ENCODE data around the gene MAP7D3.

Gene MAP7D3

GRCh38 chrX:136206916-136207315 lies 44.3 kb downstream of the MAP7D3 start:
- no peak for DNase-seq (ENCODE audit: low read depth in 3 of 3)

- no peak for DNase-seq (ENCODE audit: low read depth in 3 of 3)
These were observed 45.3 kb downstream of the MAP7D3 start for GRCh38 chrX:136205882-136206380.

DNA sequence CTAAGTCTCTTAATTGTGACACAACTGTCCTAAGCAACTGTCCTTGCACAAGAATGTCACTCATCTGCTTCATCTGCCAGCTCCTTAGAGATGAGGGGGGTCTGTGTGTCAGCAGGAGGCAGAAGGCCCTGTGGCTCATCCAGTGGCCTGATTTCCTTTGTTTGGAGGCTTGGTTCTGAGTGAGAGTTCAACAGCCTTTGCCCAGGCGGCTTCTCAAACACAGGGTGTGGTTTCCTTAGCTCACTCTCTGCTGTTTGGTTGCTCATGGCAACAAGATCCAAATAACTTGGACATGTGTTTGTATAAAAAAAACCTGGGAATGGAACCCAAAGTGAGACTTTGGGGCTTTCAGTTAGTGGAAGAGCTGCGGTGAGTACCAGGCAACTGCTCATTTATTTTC lies 46.6 kb downstream of the MAP7D3 start:
- DNase-seq (ENCODE audit: low read depth in 3 of 3) = no peak

DNA sequence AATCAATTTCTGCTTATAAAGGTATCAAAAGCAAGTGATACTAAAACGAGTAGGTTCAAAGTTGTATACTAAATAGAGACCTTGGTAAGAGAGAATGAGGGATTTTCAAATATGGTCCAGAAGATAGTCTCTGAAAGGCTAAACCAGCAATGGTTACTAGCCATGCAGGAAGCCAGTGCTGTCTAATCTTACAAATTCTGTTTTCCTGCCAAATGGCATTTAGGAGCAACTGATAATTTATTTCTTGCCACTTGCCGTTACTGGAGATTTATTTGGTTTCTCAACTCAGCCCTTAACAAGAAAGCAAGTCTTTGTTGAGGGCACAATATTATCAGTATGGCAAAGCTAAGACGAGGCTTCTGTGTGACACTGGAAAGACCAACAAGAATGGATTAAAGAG lies 47.2 kb downstream of the MAP7D3 start:
- no peak for DNase-seq (ENCODE audit: low read depth in 3 of 3)

- DNase-seq (ENCODE audit: low read depth in 3 of 3) = no peak
These were observed 47.8 kb downstream of the MAP7D3 start for GRCh38 chrX:136203438-136203837.

GRCh38 chrX:136202889-136203288 lies 48.3 kb downstream of the MAP7D3 start:
- no peak for DNase-seq (ENCODE audit: low read depth in 3 of 3)

DNA sequence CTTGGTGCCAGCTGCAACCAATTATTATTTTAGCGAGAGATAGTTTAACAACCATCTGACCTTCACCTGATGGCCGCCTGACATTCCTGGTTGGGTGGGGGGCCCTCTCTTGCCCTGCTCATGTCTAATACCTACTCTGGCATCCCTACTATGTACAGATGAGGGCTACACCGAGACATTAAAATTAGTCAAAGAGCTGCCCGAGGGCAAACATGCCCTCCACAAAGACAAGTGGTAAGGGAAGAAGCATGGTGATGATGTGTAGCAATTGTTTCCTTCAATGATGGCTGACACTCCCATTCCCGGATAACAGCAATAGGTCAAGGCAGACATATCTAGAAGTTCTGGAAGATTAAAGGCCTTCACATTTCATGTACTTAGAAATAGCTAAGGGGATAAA lies 49.6 kb downstream of the MAP7D3 start:
- no peak for DNase-seq (ENCODE audit: low read depth in 3 of 3)

- no peak for DNase-seq (ENCODE audit: low read depth in 3 of 3)
These were observed 50.7 kb downstream of the MAP7D3 start for GRCh38 chrX:136200466-136200865.

DNA sequence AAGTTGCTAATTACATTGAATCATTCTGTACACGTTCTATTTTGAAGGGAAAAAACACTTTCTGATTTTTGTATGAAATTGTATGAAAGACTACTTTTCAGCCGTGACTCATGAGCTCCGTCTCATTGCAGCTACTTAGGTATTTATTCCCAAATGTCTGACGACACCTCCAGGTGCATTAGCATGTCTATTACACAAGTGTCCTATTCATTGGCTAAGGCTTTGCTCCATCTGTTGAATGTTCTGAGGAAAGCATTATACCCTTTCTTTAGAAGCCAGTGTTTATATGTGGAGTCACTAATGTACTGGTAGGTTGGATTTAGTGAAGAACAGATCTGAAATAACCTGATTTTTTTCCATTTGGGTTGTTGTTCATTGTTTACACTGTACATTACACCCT lies 51.8 kb downstream of the MAP7D3 start:
- DNase-seq (ENCODE audit: low read depth in 3 of 3) = no peak

DNA sequence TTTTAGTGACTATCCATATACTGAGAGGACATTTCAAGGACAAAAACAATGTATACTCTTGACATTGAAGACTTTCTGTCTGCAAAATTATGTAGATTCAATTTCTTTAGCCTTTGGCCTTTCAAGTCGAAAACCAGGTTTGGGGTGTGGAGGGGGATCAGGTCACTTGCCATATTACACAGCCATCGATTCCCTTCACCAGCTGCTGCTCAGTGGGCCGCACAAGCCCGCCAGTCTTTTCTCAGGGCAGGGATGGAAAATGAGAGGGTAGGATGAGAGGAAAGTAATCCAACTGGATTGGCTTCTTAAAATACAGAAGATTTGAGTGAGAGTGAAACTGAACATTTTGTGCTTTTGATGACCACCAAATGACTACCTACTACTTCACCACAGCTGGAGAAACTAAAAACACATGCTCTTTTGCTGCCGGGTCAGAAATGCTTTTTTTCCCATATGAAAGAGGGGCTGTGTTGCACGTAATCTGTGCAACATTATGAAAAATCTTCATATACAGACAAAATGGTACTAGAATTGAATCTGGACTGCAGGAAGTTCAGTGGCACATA lies 52.4 kb downstream of the MAP7D3 start:
- DNase-seq (ENCODE audit: low read depth in 3 of 3) = no peak

DNA sequence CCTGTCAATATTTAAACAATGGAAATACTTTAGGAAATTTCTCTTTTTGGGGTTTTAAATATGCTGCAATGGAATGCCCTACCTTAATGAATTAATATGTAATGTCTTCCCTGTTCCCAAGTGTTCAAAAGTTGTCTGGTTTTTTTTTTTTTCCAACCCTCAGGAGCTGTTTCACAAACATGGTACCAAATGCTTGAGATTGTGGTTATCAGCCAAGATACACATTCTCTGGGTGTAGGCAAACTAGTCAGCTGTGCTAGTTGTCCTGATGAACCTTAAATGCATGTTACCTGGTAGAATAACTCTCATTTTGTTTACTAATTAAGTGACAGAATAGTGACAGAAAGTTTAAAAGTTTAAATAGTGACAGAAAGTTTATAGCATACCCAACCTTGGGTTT lies 53.2 kb downstream of the MAP7D3 start:
- no peak for DNase-seq (ENCODE audit: low read depth in 3 of 3)

GRCh38 chrX:136196691-136197155 lies 54.5 kb downstream of the MAP7D3 start:
- no peak for DNase-seq (ENCODE audit: low read depth in 3 of 3)

DNA sequence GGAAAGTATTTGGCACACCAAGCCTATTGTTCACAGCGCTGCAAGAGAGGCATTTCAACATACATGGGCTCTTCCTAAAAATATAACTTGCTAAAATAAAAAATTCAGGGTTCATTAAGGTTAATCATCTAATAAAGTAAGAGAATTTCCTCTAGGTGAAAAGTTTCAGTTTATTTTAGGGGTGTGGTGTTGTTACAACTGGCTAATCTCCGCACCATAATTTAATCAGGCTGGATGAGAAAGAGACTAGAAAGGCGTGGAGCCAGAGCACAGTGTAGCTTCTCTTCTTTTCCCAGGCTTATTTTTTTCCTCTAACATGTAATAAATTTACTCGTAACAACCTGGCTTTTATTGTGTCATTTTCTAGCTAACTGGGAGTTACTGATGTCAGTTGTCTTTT lies 56.0 kb downstream of the MAP7D3 start:
- no peak for DNase-seq (ENCODE audit: low read depth in 3 of 3)

DNA sequence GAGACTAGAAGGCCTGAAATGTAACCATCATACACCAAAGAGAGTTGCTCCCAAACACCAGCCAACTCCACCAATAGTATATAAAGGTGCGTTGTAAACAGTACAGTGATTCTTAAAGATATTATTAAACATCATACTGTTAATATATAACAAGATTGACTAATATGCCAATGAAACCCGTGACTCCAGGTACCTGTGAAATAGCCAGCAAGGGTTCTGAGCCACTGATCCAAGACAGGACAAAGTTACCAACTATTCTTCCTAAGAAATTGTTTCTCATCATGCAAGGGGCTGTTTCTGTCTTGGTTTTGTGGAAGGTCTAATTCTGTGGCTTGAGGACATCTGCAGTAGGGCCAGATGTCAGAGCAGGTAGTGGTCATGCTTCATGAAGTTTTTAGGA lies 56.7 kb downstream of the MAP7D3 start:
- DNase-seq (ENCODE audit: low read depth in 3 of 3) = no peak

DNA sequence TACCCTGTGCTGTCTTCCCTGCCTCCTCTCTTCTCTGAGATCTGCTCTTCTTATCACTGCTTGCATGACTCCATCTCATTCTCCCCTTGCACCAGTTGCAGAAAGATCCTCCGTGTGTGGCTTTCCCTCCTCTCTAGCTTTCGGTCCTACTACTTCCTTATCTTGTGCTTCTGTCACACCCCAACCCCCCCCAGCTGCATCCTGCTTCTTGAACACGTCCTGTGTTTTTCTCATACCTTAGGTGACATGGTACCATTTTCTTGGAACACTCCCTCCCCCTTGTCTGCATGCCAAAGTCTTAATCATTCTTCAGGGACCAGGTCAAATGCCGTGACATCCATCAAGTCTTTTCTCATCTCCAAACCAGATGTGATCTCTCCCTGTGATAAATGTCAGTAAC lies 57.4 kb downstream of the MAP7D3 start:
- DNase-seq (ENCODE audit: low read depth in 3 of 3) = no peak

DNA sequence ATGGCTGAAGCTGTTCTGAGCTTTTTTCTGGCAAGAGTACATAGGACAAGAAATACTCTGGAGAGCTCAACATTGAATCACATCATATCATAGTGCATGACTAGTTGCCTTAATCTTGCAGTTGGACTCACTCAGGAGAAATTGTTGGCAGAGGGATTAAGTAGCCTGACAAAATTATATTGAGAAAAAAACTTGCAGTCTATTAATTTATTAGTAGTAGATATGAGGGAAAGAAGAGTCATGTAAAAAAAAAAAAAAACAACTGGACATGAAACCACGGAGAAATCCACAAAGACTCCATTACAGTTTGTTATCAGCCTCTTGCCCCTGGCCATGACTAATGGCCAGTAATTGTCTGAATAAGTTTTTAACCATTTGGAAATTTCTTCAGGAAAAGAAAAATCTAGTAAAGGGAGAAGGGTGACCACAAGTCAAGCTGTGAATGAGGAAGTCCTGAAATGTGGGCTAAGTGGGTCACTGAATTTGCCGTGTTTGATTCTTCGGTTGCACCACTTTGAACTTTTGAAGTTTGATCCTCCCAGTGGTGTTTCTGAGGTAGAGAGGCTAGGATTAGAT lies 58.3 kb downstream of the MAP7D3 start:
- DNase-seq (ENCODE audit: low read depth in 3 of 3) = no peak

DNA sequence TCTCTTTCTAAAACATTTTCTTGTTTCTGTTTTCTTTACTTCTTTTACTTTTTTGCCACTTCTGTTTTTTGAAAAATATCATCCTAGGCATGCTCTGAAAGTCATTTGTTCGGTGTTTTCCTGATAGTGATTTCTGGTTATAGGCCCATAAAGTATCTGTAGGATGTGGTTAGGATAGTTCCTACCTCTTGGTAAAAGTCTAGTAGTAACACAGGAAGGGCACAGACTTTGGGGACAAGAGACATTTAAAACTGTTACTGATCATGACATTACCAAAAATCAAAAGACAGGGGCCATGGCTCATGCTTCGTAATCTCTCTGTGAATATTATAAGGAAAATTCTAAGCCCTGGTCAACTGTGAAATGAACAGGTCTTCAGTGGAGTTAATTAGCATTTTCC lies 59.1 kb downstream of the MAP7D3 start:
- no peak for DNase-seq (ENCODE audit: low read depth in 3 of 3)

DNA sequence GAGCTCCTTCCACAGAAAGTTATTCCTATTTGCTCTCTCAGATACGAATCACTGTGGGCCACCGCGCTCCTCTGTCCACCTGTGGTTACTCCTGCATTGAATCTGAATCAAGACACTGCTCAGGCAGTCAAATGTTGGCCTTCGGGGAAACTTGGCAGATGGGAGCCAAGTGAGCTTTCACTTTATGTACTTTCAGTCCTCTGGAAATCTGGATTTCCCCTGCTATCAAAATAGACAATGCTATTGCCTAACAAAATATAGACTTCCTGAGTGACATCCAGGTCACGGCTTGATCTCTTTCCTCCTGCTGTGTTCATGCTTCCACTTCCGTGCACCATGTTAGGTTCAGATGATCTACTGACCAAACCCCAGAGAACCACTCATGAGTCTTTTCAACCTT lies 60.0 kb downstream of the MAP7D3 start:
- DNase-seq (ENCODE audit: low read depth in 3 of 3) = no peak

DNA sequence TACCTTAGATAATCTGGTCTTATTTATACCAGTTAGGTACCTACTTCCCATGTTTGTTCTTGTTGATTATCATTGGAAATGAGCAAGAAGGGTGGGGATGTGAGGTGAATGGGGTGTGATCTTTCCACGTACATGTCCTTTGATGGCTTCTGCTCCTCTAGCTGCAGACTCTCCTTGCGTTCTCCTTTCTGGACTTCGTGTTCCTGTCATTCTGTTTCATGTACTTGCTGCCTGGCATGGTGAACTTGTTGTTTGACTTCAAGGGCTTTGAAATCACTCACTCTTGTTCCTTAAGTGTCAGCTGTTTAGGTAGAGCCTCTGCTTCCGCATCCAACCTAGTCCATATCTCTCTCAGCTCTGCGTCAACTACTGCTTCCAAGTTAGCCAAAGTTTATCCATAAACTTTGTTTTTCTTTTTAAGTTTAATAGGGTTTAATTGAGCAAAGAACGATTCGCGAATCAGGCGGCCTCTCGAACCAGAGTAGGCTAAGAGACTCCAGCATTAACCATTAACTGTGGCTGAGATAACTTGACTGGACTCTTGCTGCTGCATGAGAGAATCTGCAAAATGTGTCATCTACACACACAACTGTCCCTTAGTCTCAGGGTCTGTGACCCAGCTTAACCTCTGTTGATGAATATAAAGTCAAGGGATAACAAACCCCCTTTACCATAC lies 61.0 kb downstream of the MAP7D3 start:
- no peak for DNase-seq (ENCODE audit: low read depth in 3 of 3)

- DNase-seq (ENCODE audit: low read depth in 3 of 3) = no peak
These were observed 62.0 kb downstream of the MAP7D3 start for GRCh38 chrX:136189222-136189621.

DNA sequence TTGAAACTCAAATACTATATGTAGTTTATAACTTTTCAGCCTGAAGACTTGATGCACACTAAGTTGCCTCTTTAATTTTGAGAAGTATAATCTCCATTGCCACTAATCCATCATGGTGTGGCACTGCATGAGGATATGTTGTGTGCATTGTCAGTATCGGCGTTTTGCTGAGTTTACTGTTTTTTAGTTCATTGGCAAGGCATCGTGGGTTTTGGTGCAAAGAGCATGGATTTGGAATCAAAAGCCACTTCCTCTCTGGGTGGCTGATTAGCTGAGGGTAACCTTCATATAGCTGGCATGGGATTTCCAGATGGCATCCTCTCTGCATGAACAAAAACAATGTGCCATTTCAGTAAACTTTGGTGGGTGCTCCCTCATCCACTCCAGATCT lies 65.2 kb downstream of the MAP7D3 start:
- DNase-seq (ENCODE audit: low read depth in 3 of 3) = no peak

DNA sequence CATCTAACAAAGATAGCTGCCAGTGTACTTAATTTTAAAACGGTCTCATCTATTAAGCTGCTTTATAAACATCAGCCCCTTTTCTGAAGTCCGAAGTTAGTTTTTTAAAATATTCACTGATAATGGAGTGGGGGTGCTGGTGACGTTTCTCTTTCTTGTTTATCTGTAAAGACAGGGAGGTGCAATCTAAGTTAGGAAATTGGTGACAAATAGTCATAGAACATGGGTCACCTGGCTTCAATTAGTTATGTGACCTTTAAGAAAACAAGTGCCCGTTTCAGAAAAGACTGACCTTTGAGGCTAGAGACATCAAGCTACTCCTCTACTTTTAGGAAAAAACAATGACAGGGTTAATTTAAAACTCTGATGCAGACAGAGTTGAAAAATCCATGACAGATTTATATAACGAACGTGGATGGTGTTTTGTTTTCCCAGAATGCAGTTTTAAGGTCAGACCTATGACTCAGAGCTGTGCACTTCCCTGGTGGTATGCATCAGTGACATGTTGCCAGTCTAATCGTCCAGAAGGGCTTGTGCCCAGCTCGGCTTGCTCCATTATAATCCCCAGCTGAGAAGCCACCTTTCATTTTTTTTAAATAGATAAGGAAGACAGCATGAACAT lies 65.7 kb downstream of the MAP7D3 start:
- no peak for DNase-seq (ENCODE audit: low read depth in 3 of 3)

GRCh38 chrX:136183917-136184316 lies 67.3 kb downstream of the MAP7D3 start:
- DNase-seq (ENCODE audit: low read depth in 3 of 3) = no peak

All from stimulated activated CD4-positive, alpha-beta T cell treated with anti-CD3 and anti-CD28 coated beads, TNF-alpha, amount 100 ng/mL, for 48 hours (primary cell).